Stimulated activated CD4-positive, alpha-beta T cell treated with anti-CD3 and anti-CD28 coated beads, TNF-alpha, amount 100 ng/mL, for 1 hour (primary cell): ENCODE measurements around the gene PHYKPL.

Source experiments
- DNase-seq, 3 donors: peaks; one replicate each; pipeline ENCODE4 v3.0.0-alpha.2; 2020; ENCODE audit warnings: low read depth in 3 of 3, low spot score in 1 of 3

PHYKPL gene

DNA sequence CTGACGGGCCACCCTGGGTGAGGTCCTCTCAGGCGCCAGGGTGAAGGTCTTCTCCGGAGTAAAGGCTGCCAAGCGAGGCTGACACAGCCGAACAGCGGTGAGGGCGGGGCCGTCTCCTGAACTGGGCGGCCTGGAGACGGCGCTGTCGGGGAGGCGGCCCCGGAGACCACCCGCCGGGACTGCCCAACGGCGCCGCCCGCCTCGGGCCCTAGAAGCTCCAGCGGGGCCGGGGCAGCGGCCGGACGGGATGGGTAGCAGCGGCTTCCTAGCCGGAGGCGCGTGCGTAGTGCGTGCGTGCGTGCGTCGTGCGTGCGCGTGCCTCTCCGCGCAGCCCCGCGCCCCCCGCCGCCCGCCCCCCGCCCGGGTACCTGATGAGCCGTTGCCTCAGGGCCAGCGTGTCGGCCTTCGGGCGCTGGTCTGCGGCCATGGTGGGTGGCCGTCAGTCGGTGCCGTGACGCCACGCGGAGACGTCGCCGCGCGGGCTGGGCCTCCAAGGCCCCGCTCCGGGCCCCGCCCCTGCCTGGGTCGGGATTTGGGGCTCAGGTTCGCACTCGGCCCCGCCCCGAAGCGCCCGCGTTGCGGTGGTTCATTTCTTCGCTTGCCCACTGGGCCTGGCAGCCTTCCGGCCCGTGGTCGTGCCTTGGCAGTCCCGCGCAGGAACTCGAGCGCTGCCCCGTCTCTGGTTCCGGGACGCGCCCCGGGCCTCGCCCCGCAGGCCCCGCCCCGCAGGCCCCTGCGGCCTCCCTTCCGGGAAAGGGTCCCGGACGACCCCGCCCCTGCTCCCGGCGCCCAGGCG is at the start of gene PHYKPL:
TSS of gene PHYKPL (minus strand) at position 679 of the 796 bp plus-strand sequence. CDS start at position 427, 252 bp downstream.
- DNase-seq, result peak in 2 of 3 donors; percentile 35 to 55

DNA sequence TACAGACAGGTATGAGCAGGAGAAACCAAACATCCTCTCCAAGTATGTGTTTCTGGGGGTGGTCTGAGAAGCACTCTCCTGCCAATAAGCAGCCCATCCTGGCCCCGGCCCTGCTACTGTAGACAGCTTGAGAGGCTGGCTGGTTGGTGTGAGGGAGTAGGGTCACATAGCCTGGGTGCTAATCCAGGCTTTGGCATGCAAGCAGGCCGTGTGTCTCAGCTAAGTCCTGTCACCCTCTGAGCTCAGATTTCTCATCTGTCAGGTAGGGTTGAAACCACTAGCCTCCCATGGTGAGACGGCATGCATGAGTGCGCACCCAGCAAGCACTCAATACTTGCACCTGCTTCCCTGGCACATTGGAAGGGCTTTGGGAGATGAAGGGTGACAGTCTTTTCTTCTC is 49.8 kb upstream of the PHYKPL start:
- DNase-seq, result no peak

DNA sequence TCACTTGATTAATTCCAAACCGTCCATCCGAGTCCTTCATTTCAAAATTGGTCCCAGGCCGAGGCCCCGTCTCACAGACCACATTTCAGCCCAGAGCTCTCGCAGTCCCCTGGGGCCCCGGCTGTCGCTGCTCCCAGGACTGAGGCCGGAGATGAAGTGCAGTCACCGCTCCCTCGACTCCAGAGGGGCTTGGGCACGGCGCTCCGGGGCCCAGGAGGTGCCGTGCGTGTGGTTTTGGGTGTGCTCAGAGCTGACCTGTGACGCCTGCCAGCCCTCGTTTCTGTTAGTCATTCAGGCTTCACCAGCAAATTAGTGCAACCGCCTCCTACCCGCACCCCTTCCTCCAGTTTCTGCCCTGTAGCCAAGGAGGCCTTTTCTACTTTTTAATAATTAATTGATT is 48.7 kb upstream of the PHYKPL start:
- DNase-seq, result no peak

DNA sequence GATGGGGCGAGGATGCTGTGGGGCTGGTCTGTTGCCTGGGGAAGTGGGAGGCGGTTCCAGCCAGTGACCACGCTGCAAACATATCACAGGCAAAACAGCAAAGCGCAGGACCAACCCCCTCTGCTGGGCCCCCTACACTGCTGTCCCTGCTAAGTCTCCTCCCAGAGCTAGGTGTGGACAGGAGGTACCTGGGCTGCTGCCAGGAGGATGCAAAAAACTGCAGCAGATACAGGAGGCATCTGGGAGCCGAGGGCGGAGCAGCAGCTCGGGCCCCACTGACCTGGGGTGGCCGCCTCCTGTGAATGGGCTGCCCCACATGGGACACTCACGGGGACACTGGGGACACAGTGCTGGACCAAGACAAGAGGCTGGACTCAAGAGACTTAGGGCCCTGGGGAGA is 48.0 kb upstream of the PHYKPL start:
- no peak for DNase-seq

DNA sequence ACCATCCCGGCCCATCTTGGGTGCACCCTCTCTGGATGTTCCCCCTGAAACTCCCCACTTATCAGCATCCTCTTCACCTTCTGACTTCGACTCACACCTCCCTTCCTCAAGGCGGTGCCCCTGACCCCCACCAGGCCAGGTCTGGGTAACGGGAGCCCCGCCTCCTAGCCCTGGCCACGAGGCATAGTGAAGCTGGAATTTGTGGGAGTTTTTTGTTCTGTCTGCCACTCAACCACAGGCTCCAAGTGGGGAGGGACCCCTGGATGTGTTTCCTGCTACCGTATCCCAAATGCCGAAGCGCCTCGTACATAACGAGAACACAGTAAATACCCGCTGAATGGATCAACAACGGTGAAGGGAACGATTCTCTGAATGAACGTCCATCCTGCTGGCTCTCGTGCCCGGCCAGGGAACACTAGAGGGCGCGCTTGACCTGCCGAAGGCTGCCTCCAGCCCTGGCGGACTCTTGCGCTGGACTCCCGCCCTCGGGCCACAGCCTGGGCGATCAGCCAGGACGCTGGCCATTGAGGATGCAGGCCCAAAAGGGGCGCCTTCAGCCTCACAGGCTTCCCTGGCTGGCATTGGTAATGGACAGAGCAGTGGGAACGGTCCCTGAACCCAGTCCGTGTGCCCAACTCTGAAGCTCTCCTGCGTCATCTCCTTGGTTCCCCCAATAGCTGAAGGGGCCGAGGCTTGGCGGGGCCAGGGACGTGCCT is 47.3 kb upstream of the PHYKPL start:
- peak in 1 of 3 donors; percentile 49 for DNase-seq

DNA sequence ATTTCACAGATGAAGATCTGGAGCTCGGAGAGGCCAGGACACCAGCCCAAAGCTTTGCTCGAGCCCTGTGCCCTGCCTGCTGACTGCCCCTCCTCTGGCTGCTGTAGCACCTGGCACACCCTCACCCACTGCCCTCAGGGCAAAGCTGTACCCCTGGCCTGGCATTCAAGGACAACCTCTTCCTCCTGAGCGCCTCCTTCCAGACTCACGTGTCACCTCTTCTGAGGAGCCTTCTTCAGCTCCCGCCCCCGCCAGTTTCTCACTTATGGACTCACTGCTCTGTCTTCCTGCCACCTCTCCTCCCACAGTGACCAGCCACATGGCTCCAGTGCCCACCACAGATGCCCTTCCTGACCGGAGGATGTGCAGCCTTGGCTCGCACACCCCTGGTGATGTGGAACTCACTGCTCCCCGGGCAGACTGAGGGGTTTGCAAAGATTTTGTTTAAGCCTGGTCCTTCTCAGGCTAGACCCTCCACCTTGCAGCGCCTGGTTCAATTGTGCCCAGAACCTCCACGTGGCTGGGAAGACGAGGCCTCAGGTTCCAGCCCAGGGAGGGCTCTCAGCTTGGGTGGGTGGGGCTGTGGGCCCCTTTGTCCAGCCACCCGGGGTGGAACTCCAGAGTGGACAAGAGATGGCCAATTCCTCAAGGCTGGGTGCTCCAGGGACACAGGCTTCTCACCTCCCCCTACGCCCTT is 46.6 kb upstream of the PHYKPL start:
- no peak for DNase-seq

DNA sequence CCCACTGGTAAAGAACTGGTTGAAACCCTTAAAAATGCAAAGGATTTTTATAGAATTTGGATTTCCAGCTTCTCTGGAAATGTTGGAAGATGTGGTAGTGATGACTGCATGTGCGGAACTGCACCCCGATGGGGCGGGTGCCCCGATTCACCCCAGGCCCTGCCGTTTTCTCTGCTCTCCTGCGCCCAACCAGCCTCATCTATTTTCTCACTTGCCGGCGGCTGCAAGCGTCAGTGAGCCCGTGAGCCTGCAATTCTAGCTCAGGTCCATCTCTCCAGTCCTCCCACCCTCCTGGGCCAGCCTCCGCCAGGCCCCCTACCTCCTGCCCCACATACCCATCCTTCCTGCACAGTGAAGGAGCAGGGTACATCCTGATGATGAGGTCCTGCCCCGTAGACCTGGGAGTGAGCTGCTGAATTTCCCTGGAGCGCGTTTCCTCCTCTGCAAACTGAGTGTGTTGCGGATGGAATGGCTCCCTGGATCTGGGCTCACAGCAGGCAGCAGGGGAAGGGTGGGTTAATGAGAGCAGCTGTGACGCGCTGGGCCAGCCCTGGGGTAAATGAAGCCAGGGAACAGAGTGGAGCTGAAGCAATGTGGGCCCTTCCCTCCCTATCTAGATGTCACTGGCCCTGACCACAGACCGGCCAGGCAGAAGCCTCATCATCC is 45.9 kb upstream of the PHYKPL start:
- DNase-seq, result no peak

DNA sequence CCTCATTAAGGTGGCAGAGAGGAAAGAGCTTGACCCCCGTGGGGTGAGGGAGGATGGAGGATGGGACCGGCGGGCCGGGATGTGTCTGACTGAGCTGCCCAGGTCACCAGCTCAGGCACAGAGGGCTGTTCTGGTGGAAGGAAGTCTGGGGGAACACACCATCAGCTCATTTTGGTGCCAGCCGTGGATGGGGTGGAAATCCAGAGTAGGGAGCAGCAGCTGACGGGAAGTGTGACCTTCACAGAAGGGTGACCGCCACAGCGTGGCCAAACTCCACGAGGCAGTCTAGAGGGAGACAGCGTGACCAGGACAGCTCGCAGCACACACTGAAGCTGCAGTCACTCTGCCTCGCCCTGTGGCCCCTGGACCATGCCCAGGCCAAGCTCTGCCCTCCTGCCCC is 45.3 kb upstream of the PHYKPL start:
- no peak for DNase-seq

DNA sequence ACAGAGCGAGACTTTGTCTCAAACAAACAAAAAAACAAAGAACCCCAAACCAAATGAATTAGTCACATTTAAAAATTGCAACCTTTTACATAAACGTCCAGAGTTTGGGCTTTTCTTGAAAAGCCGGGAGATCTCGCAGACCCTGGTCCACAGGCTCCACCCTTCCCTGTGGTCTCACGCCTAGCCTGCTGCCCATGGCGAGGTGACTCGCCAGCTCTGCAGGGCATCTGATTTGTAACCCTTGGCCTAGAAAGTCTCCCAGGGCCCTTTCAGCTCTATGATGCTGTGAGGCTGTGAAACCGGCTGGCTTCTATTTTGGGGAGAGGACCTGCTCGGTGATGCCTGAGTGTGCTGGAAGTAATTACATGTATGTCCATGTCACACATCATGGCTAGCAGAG is 44.7 kb upstream of the PHYKPL start:
- no peak for DNase-seq

DNA sequence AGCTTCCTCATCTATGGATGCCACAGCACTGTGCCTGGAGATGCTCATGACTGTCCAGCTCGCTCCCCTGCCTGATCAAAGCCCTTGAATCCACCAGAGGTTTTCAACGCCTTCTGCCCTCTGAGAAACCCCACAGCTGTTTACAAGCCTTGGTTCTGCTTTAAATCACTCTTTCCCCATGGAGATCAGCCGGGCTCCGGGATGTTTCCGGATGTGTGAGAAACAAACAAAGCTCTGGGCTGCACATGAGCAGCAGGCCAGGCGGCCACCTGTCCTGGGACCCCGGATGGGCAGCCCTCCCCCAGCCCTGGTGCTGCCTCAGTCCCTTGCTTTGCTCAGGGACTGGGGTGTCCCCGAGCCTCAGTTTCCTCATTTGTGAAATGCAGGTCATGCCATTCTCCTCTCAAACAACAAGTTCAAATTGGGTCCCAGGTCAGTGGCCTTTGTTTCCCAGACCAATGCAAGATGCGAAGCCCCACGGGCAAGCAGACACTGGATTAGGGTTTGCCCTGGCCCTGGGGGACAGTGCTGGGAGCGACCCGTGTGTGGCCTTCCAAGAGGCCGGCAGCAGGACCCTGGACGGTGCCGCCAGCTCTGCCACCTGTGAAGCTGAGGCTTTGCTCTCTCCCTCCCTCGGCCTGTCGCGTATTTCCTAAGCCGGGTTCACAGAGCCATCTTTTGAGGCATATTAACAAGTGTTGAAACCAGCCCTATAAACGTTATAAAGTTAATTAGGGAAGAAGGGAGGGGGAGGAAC is 42.4 kb upstream of the PHYKPL start:
- DNase-seq, result no peak

DNA sequence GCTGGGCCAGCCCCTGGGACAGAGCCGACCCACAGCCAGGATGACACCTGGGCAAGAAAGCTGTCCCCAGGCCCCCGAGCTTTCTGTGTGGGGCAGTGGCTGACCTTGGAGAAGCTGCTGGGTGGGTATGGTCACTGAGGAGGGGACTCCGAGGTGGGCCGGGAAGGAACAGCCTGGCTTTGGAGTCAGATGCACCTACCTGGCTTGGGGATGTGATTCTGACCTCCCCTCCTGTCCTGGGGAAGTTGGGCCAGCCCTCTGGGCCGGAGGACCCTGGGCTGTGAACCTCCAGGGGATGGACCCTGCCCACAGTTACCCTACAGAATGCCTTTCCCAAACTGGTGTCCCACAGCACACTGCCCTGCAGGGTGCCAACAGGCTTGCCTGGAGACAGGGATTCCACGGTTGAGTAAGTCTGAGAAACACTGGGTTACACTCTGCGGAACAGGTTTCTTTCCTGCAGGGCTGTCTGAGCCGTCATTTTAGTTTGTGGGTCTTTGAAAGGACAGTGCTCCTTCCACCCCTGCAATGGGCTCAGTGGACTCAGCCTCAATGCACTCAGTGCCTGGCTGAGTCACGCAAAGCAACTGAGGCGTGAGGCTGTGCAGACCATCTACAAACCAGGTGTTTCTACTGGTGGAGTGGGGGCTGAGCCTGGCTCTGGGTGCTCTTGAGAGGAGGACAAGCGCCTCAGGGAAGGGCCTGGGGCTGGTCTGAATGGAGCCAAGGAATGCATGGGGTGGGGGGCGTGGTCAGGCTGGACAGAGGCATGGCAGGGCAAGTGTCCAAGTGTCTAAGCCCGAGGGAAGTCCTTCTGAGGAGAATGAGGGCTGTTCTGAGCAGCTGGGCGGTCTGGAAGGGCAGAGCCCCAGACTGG is 41.3 kb upstream of the PHYKPL start:
- no peak for DNase-seq

DNA sequence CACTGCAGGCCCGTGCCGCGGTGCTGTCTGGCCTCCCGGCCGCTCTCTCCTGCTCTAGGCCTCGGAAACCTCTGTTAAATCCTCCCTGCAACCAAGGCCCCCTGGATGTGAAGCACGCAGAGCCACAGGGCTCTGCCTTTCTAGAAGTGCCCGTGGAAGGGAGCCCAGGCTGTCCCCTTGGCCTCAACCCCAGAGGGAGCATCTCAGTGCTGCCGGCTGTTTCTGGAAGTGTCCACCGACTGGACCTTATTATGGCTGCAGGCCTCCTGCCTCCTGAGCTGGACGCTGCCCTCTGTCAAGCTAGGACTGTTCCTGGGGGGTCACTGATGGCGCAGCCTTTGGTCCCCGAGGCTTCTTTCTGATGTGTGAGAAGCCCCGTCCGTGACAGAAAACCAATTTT is 40.4 kb upstream of the PHYKPL start:
- no peak for DNase-seq

DNA sequence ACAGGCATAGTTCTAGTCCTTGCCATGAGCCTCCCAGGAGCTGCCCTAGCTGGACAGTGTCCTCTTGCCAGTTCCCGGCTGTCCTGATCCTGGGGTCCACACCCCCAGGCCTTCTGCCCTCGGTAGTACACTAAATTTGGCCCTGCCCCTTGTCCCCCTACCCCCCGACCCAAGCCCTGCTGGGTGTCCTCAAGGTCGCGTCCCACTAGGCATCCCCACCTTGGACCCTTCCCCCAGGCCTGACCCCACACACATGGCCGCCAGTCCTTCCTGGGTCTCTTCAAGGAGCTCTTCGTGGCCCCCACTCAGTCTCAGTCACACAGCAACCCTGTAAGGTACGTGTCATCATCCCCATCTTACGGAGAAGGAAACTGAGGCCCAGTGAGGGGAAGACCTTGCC is 40.0 kb upstream of the PHYKPL start:
- DNase-seq, result no peak

DNA sequence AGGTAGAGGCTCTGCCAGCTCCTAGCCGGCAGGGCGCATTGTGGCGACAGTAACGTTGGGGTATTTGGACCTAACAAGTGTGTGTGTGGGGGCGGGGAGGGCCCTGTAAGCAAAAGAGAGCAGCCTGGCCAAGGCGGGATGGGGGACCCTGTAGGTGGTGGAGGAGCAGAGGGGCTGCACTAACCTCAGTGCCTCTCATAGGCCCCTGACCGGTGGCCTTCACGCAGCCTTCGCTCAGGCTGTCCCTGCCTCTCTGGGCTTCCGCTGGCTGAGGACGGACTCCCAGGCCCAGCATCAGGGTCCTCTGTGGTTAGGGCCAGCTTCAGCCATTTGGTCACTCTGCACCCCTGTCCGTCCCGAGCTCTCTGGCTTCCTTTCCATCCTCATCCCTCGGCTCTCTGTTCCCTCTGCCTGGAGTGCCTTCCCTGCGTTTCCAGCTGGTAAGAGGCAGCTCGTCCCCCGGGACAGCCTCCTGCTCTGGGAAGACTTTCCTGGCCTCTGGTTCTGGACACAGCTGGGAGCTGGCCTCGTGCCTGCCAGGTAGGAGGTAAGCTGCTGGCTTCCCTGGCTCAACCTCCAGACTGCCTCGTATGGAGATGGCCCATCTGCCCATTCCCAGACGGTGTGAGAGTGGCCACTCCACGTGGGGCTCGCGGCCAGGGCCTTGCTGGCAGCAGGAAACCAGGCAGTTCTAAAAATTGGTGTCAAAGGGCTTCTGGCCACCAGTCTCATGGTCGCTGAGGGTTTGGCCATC is 39.3 kb upstream of the PHYKPL start:
- DNase-seq, result no peak

DNA sequence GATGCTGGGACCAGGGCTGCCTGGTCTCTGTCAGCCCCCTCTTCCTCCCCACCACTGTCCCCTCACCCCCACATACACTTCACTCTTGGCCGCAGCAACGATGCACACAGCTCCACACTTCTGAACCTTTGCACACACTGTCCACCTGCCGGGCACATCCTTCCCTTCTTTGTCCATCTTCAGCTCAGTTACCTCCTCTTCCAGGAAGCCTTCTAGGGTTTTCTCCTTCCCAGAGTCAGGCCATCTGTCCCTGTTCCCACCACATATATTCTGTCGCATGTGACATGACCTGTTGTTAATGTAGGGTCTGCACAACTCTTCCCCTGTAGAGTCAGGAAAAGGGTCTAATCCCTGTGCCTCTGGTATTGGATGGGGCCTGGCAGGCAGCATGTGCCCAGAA is 38.6 kb upstream of the PHYKPL start:
- no peak for DNase-seq

DNA sequence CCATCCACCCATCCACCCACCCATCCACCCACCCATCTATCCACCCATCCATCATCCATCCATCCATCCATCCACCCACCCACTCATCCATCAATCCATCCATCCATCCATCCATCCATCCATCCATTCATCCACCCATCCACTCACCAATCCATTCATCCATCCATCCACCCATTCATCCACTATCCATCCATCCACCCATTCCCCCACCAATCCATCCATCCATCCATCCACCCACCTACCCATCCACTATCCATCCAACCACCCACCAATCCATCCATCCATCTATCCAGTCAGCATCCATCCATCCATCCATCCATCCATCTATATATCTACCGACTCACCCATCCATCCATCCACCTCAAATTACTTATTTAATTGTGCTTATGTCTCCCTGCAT is 36.9 kb upstream of the PHYKPL start:
- no peak for DNase-seq

DNA sequence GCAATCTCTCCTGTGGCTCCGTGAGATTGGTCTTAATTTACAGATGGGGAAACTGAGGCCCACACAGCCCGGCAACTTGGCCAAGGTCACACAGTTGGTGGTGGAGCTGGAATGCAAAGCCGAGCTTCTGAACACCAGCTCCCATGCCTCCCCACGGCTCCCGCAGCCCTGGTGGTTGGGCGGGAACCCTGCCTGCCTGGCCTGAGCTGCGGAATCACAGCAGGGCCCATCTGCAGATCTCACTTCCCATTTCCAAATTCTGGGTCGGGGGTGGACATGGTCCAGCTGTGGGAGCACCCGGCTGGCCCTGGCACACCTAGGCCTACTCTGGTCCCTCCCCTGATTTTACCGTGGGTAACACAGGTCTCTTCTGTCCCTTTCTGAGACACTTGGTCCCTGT is 35.3 kb upstream of the PHYKPL start:
- DNase-seq, result no peak

DNA sequence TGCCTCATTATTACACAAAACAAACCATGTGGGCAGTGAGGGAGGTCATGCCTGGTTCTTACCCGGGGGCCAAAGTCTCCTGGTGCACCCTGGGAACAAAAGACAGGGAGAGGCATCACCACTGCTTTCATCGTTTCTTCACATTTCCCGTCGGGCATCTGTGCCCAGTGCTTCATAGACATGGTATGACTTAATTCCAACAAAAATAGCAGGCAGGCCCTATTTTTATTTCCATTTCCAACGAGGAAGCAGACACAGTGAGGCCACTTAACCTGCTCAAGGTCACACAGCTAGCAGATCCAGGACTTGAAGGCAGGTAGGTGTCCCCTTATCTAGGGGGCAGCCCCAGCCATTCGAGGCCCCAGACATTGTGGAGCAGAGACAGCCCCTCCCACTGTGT is 34.6 kb upstream of the PHYKPL start:
- DNase-seq, result no peak

DNA sequence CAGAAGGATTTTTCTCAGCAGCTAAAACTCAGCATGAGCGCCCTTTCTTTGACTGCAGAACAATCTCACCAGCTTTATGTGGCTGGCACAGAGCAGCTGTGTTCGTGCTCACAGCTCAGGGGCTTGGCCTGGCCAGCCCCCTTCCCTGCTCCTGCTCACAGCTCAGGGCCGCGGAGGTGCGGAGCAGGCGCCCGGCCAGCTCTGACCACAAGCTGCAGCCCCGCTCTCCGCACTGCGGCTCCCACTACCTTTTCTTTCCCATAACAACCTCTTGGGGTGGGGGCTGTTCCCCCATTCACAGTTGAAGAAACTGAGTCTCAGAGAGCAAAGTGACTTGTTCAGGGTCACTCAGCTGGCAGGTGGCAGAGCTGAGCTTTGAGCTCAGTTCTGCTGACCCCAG is 34.0 kb upstream of the PHYKPL start:
- no peak for DNase-seq
